GM12865 (cell line): ENCODE data around the gene PCDHB16.
"Not testable (repeated sequence)": the region's sequence is repeated elsewhere in the genome, so short reads cannot be mapped to it uniquely, and the experiment has no call there.

ENCODE experiments used
- DNase-seq: peaks from one replicate; pipeline ENCODE4 v3.0.0; 2010; ENCODE audit warnings: low read depth
- H3K4me3 ChIP-seq: 2 replicates; pipeline ENCODE4 v1.5.1; 2011; ENCODE audit warnings: mild to moderate bottlenecking, low read depth, low read length, control low read depth
- TF ChIP-seq, protein P1 (sequence below): IDR thresholded peaks from 2 replicates; pipeline ENCODE4 v1.5.1; 2011; ENCODE audit warnings: low read length, control low read depth, low read depth, inconsistent platforms; ENCODE audit not compliant: insufficient read depth; ENCODE audit errors: missing control alignments

Gene PCDHB16

DNA sequence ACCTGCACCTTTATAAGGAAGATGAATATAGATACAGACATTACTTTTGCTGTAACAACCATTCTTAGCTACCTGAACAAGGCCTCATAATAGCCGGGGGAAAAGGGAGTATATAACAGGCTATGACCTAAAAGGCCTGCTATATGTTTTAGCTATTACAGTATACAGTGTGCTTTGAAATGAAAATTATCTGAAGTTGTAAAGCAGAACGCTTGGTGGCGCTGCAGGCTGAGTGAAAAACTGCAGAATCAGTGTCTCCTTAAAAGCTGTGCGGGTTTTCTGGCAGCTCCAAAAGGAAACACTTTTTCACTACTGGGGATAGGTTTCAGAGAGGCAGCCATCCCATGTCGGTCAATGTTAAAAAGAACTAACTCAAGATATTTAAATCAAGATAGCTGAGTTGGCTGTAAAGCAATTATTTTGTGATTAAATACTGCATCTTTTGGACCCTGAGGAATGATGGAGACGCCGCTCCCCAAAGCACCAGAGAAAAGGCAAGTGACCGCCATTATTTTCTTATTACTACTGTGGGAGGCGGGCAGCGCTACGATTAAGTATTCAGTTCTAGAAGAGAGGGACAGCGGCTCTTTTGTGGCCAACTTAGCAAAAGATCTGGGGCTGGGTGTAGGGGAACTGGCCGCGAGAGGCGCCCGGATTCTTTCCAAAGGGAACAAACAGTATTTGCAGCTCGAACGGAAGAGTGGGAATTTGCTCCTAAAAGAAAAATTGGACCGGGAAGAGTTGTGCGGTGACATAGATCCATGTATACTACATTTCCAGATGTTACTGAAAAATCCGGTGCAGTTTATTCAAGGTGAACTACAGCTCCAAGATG is 26.4 kb upstream of the PCDHB16 start:
- TF ChIP-seq, protein P1, sequence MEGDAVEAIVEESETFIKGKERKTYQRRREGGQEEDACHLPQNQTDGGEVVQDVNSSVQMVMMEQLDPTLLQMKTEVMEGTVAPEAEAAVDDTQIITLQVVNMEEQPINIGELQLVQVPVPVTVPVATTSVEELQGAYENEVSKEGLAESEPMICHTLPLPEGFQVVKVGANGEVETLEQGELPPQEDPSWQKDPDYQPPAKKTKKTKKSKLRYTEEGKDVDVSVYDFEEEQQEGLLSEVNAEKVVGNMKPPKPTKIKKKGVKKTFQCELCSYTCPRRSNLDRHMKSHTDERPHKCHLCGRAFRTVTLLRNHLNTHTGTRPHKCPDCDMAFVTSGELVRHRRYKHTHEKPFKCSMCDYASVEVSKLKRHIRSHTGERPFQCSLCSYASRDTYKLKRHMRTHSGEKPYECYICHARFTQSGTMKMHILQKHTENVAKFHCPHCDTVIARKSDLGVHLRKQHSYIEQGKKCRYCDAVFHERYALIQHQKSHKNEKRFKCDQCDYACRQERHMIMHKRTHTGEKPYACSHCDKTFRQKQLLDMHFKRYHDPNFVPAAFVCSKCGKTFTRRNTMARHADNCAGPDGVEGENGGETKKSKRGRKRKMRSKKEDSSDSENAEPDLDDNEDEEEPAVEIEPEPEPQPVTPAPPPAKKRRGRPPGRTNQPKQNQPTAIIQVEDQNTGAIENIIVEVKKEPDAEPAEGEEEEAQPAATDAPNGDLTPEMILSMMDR = no peak
- no peak for DNase-seq
- H3K4me3 ChIP-seq = no peak overlapping the region

DNA sequence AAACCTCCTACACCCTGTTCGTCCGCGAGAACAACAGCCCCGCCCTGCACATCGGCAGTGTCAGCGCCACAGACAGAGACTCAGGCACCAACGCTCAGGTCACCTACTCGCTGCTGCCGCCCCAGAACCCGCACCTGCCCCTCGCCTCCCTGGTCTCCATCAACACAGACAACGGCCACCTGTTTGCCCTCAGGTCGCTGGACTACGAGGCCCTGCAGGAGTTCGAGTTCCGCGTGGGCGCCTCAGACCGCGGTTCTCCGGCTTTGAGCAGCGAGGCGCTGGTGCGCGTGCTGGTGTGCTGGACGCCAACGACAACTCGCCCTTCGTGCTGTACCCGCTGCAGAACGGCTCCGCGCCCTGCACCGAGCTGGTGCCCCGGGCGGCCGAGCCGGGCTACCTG is 24.8 kb upstream of the PCDHB16 start:
- not testable (repeated sequence) for H3K4me3 ChIP-seq

GRCh38 chr5:141157901-141158300 is 24.3 kb upstream of the PCDHB16 start:
- not testable (repeated sequence) for DNase-seq, H3K4me3 ChIP-seq

More for the DNA sequence above, 24.8 kb upstream of the PCDHB16 start:
- DNase-seq = not testable (repeated sequence)

DNA sequence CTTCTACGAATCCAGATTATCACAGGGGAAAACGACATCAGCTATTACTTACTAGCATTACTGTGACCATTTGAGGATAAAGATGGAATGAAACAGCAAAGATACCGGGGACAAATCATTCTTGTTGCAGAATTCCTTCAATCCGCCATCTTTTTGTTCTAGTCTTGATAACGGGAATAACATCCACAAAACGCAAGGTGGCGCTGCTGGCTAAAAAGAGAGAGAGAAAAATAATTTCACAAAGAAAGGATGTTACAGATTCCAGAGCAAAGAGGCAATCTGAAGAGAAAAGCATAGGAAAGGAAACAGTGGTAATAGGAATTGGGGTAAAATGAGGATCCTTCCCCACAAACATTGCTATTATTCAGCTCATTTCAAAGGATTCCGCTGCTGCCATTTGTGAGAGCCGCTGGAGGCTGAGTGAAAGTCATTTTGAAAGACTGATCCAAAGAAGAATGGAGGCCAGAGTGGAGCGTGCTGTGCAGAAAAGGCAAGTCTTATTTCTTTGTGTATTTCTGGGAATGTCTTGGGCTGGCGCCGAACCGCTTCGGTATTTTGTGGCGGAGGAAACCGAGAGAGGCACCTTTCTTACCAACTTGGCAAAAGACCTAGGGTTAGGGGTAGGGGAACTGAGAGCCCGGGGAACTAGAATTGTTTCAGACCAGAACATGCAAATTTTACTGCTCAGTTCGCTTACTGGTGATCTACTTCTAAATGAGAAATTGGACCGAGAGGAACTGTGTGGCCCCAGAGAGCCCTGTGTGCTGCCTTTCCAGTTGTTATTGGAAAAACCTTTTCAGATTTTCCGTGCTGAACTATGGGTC is 9.6 kb upstream of the PCDHB16 start, which contains the start of gene PCDHB7:
Gene PCDHB7 (plus strand): TSS at position 264 of the 824 bp plus-strand sequence. CDS start 192 bp downstream, at position 456.
- no peak for DNase-seq
- TF ChIP-seq, protein P1 = peak; percentile 9
- H3K4me3 ChIP-seq = no peak within 1 kb of the TSS

GRCh38 chr5:141174291-141175104 is 7.7 kb upstream of the PCDHB16 start:
- DNase-seq, H3K4me3 ChIP-seq: not testable (repeated sequence)

GRCh38 chr5:141175933-141176332 is 6.3 kb upstream of the PCDHB16 start:
- TF ChIP-seq, protein P1 = no peak
- no peak overlapping the region for H3K4me3 ChIP-seq
- no peak for DNase-seq

DNA sequence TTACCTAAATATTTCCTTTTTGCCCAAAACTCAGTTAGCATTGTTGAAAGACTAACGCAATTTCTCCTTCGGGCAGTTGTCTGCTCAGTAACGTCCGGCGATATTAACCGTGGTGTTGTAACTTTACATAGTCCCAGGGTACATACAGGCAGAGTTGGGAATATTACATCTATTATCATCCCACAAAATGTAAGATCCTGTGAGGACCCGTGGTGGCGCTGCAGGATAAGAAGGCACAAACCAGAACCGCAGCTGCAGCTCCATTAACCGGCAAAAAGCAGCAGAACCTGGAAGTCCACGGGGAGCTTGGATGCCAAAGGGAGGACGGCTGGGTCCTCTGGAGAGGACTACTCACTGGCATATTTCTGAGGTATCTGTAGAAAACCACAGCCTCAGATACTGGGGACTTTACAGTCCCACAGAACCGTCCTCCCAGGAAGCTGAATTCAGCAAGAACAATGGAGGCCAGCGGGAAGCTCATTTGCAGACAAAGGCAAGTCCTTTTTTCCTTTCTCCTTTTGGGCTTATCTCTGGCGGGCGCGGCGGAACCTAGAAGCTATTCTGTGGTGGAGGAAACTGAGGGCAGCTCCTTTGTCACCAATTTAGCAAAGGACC is 4.5 kb upstream of the PCDHB16 start, which contains the start of gene PCDHB8:
Gene PCDHB8 (plus strand): TSS at position 214 of the 615 bp plus-strand sequence. CDS start 245 bp downstream, at position 459.
- not testable (repeated sequence) for H3K4me3 ChIP-seq, DNase-seq

DNA sequence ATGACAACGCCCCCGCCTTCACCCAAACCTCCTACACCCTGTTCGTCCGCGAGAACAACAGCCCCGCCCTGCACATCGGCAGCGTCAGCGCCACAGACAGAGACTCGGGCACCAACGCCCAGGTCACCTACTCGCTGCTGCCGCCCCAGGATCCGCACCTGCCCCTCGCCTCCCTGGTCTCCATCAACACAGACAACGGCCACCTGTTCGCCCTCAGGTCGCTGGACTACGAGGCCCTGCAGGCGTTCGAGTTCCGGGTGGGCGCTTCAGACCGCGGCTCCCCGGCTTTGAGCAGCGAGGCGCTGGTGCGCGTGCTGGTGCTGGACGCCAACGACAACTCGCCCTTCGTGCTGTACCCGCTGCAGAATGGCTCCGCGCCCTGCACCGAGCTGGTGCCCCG is 2.8 kb upstream of the PCDHB16 start:
- not testable (repeated sequence) for DNase-seq, H3K4me3 ChIP-seq

DNA sequence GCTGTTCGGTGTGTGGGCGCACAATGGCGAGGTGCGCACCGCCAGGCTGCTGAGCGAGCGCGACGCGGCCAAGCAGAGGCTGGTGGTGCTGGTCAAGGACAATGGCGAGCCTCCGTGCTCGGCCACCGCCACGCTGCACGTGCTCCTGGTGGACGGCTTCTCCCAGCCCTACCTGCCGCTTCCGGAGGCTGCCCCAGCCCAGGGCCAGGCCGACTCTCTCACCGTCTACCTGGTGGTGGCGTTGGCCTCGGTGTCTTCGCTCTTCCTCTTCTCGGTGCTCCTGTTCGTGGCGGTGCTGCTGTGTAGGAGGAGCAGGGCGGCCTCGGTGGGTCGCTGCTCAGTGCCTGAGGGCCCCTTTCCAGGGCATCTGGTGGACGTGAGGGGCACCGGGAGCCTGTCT is 2.3 kb upstream of the PCDHB16 start:
- DNase-seq, H3K4me3 ChIP-seq: not testable (repeated sequence)
